H4 (cell line): Measurements from ENCODE around the gene PPCDC. TPM values are rescaled to one million over a fixed set of nuclear protein-coding genes. Genes with fewer than 3 reads are reported as not detected.
"Not testable (repeated sequence)": the region's sequence is repeated elsewhere in the genome, so short reads cannot be mapped to it uniquely, and the experiment has no call there.

Experiments
- DNase-seq: peaks from one replicate; pipeline ENCODE4 v3.0.0-alpha.2; 2015; ENCODE audit warnings: low spot score
- total RNA-seq: library from RNA; depleted of rRNA; stranded (reverse); fragments of >200 nt; shearing (Covaris generic); gene quantifications from 2 replicates; pipeline ENCODE4 v1.2.3, GENCODE V29; 2014

The PPCDC gene
- total RNA-seq, 1 experiment from 2014 or later, result 11.6 TPM

DNA sequence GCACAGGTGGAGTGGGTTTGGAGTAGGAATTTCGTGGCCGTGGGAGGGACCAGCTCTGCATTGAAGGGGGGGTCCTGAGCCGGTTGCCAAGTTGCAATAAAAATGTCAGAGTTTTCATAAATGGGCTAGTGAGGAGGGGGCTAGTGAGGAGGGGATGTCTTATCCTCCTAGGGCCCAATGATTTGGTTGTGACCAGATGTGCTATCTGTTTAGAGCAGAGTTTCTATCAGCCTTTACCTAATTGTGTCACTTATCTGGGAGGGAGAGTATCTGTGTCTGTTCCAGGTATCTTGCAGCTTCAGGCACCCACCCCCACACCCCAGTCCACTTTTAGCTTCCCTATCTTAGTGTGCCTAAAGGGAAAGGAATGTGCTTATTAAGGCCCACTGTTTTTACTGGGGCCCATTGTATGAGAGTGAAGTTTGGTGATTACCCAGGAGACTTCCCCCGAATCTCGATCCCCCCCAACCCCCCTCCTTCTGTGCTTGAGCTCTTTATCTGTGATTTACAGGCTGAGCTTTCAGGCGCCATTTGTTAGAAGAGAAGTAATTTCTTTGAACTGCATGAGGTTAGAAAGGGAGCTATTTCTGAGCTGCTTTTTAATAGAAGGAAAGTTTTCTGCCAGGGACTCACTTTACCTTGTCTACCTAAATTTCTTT, 42.6 kb downstream of the PPCDC start:
- peak; percentile 13 for DNase-seq

- DNase-seq, result peak; percentile 83
Measured at GRCh38 chr15:75067123-75067830, 43.9 kb downstream of the PPCDC start.

DNA sequence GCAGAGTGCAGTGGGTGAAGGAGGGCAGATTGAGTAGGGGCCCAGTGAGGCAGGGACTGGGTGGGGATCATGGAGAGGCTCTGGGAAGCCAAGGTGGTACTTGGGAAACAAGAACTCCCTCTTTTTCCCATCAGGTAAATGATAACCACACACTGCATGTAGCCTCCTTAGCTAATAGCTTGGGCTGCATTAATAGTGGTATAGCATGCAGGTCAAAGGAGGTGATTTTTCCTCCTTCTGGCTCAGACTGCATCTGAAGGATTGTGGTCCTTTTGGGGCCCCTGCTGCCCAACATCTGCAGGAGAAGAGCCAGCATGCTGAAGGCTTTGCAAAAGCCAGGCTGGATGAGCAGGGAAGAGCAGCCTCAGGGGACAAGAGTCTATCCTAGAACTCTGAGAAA, 45.4 kb downstream of the PPCDC start:
- DNase-seq, result no peak

DNA sequence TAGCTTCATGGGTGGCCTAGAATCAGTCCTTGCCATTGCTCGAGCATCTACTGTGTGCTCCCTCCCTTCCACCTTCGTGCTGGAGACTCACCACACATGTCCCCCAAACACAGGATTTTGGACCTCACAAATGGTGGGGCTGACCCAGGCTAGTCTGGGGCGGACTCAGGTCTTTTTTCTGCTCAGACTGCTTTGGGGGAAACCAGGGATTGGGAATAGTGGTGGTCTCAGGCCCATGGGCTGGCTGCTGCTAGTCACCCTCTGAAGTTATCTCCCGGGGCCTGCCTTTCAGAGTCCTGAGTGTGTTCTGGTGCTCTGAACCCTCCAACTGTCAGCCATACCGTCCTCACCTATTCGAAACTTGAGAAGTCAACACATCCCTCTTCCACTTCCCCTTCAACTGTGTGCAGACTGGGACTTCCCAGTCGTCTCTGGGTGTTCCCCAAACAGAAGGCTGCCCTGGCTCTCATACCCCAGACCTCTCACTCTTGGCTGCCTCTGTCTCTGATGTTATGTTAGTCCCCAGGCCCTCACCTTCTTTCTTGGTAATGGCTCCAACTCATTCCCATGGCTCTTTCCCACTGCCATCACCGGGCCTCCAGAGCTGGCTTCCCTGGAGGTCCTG, 46.0 kb downstream of the PPCDC start:
- no peak for DNase-seq

GRCh38 chr15:75070674-75071073, 47.3 kb downstream of the PPCDC start:
- DNase-seq, result no peak

- peak; percentile 55 for DNase-seq
Measured at GRCh38 chr15:75073197-75073596, 49.8 kb downstream of the PPCDC start.

DNA sequence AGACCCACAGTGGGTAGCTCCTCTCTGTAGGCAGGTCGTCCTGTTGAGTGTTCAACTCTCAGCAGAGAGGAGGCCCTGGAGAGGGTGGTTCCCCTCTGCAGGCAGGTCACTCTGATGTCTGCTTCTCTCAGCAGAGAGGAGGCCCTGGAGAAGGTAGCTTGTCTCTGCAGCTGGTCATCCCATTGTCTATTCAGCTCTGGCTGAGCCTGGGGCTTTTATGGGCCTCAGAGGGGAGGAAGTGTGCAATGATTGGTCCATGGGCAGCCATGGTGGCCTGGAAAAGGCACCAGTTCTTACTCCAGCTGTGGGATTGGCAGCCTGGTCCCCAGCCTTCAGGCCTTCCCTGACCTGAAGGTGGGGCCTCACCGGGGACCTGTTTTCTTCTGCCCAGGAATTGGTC, 52.9 kb downstream of the PPCDC start:
- DNase-seq, result no peak

DNA sequence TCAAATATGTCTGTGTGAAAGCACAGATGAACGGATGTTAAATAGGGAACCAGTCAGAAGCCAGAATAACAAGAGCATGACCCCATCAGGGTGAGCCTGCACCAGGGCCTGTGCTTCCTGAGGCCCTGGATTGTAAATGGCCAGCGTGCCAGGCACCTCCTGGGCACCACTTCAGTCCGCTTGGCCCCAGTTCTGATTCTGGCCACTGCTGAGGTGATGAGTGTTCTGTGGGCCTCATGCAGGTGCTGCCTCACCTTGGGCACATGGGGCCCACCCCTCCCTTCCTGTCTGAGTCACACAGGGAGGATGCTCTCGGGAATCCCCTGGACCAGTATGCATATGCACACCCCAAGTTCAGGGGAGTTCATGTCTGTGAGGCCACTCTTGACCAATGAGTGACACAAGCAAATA, 54.2 kb downstream of the PPCDC start:
- DNase-seq, result not testable (repeated sequence)

DNA sequence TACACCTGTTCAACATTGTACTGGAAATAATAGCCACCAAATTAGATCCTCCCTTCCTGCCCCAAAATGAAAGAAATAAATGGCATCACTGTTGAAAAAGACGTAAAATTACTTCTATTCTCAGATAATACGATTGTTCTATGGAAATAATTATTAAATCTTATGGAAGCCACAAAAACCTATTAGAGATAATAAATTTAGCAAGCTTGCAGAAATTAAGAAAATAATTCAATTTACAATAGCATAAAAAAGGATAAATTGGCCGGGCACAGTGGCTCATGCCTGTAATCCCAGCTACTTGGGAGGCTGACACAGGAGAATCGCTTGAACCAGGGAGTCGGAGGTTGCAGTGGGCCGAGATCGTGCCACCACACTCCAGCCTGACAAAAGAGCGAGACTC, 57.8 kb downstream of the PPCDC start:
- no peak for DNase-seq

GRCh38 chr15:75082689-75083088, 59.3 kb downstream of the PPCDC start:
- no peak for DNase-seq

DNA sequence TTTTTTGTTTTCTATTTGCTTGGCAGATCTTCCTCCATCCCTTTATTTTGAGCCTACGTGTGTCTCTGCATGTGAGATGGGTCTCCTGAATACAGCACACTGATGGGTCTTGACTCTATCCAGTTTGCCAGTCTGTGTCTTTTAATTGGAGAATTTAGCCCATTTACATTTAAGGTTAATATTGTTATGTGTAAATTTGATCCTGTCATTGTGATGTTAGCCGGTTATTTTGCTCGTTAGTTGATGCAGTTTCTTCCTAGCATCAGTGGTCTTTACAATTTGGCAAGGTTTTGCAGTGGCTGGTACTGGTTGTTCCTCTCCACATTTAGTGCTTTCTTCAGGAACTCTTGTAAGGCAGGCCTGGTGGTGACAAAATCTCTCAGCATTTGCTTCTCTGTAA, 62.3 kb downstream of the PPCDC start:
- not testable (repeated sequence) for DNase-seq

DNA sequence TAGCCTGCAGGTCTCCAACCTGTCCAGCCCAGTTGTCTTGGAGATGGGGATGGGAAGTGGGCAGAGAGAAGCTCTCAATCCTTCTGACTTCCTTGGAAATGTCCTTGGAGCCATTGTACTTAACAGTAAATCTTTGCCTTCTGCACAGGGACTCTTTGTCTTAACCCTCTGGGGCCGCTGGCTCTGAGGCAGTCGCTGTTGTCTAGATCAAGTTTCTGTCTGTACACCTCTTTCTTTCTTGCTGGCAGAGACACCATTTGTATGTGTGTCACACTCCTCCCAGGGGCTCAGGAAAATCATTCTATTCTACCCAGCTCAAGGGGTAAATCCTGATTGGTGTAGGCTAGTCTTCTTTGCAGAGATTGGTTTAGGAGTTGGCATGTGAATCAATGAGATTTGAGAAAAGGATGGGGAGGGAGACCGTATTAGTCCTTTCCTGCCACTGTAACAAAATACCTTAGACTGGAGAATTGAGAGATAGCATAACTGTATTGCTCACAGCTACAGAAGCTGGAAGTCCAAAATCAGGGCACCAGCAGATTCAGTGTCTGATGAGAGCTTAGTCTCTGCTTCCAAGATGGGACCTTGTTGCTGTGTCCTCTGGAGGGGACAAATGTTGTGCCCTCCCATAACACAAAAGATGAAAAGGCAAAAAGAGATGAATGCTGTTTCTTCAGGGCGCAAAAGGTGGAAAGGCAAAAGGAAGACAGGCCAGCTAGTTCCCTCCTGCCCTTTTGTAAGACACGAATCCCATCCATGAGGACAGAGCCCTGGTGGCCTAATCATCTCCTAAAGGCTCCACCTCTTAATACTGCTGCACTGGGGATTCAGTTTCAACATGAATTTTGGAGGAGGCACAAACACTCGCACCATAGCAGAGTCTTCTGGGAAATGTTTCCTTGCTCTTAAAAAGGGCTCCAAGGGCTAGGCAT, 66.3 kb downstream of the PPCDC start:
- DNase-seq, result no peak

- DNase-seq, result no peak
Measured at GRCh38 chr15:75090388-75090734, 67.0 kb downstream of the PPCDC start.

DNA sequence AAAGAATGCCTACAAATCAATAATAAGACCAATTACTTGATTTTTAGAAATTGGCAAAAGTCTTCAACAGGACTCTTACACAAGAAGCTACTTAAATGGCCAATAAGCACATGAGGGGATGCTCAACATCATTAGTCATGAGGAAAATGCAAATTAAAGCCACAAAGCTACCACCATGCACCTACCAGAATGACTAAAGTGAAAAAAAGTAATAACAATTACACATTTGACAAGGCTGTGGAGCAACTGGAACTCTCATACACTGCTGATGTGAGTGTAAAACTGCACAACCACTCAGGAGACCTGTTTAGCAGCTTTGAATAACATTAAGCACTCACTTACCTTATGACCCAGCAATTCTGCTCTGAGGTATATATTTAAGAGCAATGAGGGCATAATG, 68.4 kb downstream of the PPCDC start:
- no peak for DNase-seq

DNA sequence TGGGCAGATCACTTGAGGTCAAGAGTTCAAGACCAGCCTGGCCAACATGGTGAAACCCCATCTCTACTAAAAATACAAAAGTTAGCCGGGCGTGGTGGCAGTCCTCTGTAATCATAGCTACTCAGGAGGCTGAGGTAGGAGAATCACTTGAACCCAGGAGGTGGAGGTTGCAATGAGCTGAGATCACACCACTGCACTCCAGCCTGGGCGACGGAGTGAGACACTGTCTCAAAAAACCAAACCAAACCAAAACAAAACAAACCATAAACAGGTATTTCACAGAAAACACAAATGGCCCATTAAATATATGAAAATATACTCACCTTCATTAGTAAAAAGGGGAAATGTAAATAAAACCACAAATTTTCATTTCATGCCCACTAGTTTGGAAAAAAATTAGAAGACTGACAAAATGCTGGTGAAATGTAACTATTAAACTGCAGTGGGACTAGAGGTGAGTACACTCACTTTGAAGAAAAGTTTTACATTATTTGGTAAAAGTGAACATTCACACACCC, 71.6 kb downstream of the PPCDC start:
- DNase-seq, result not testable (repeated sequence)

DNA sequence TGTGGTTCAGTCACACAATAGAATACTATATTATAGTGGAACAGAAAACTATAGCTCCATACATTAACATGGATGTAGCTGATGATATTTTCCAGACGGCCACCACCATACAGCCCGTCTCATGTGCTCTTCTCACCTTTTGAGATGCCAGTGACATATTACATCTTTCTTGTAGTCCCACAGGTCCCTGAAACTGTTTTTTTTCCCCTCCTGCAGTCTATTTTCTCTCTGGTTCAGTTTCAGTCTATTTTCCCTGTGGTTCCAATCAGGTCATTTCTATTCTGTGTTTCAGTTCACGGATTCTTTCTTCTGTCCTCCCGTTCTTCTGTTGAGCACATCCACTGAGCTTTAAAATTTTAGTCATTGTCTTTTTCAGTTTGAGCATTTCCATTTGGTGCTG, 72.2 kb downstream of the PPCDC start:
- DNase-seq, result no peak

GRCh38 chr15:75097939-75098338, 74.5 kb downstream of the PPCDC start:
- no peak for DNase-seq

- DNase-seq, result no peak
Measured at GRCh38 chr15:75098404-75098803, 75.0 kb downstream of the PPCDC start.
